A549 (cell line): ENCODE results near the gene PER1.

Source experiments
- CEBPB ChIP-seq, 2 experiments: fragments of >200 bp in 1 of 2; sonication (Bioruptor Twin) in 1 of 2; formaldehyde crosslinking in 1 of 2; IDR thresholded peaks; 2 replicates each; pipeline ENCODE4 v1.6.1; 2012 to 2016
- CHD4 ChIP-seq: fragments of 200-600 bp; sonication (generic); IDR thresholded peaks from 2 replicates; pipeline ENCODE4 v1.6.1; 2016; ENCODE audit warnings: antibody characterized with exemption, mild to moderate bottlenecking, borderline replicate concordance
- CTCF ChIP-seq: fragments of >200 bp; sonication (Bioruptor Twin); formaldehyde crosslinking; IDR thresholded peaks from 3 replicates; pipeline ENCODE4 v1.5.1; 2016
- EHMT2 ChIP-seq: fragments of 200-600 bp; sonication (generic); IDR thresholded peaks from 2 replicates; pipeline ENCODE4 v1.6.1; 2016; ENCODE audit warnings: antibody characterized with exemption, low read depth, mild to moderate bottlenecking, moderate library complexity
- EP300 ChIP-seq, 2 experiments: fragments of >200 bp; sonication (Bioruptor Twin); formaldehyde crosslinking; IDR thresholded peaks; 2 replicates in 1 of 2; 3 replicates in 1 of 2; pipeline ENCODE4 v1.6.1; 2016 to 2017
- FOSB ChIP-seq: fragments of 250-450 bp; sonication (Bioruptor Pico); IDR thresholded peaks from 2 replicates; pipeline ENCODE4 v1.5.0; 2020; ENCODE audit warnings: mild to moderate bottlenecking, moderate library complexity
- HMGXB4 ChIP-seq: fragments of 250-450 bp; sonication (Bioruptor Pico); IDR thresholded peaks from 2 replicates; pipeline ENCODE4 v1.5.0; 2021; ENCODE audit warnings: mild to moderate bottlenecking, moderate library complexity, borderline replicate concordance
- JUNB ChIP-seq: fragments of >200 bp; sonication (Bioruptor Twin); formaldehyde crosslinking; IDR thresholded peaks from 2 replicates; pipeline ENCODE4 v1.6.1; 2016
- POLR2A ChIP-seq: IDR thresholded peaks from 2 replicates; pipeline ENCODE4 v1.6.1; 2012; ENCODE audit warnings: mild to moderate bottlenecking, low read length
- RARB ChIP-seq: fragments of 250-450 bp; sonication (Bioruptor Pico); IDR thresholded peaks from 2 replicates; pipeline ENCODE4 v1.8.0; 2021; ENCODE audit warnings: mild to moderate bottlenecking, moderate library complexity
- RCOR1 ChIP-seq: fragments of 150-350 bp; IDR thresholded peaks from 2 replicates; pipeline ENCODE4 v1.6.1; 2014; ENCODE audit warnings: antibody characterized with exemption, low read length, low read depth
- REST ChIP-seq: fragments of 200-600 bp; sonication (generic); IDR thresholded peaks from 2 replicates; pipeline ENCODE4 v1.6.1; 2016; ENCODE audit warnings: antibody characterized with exemption, mild to moderate bottlenecking, moderate library complexity
- RFX5 ChIP-seq: fragments of 450-650 bp; IDR thresholded peaks from 2 replicates; pipeline ENCODE4 v1.7.1; 2014; ENCODE audit warnings: antibody characterized with exemption, mild to moderate bottlenecking, moderate library complexity
- USF2 ChIP-seq: fragments of 450-650 bp; IDR thresholded peaks from 2 replicates; pipeline ENCODE4 v1.6.1; 2014; ENCODE audit warnings: antibody characterized with exemption

GRCh38 chr17:8175795-8176196 lies 23.6 kb upstream of the PER1 start:
- no peak for TF ChIP-seq CTCF
- no peak for TF ChIP-seq FOSB
- no peak for TF ChIP-seq POLR2A
- TF ChIP-seq EP300 (IDR thresholded peaks at IDR 0.05) = no peak
- TF ChIP-seq CEBPB (IDR thresholded peaks at IDR 0.05) = no peak
- no peak for TF ChIP-seq RFX5
- TF ChIP-seq EHMT2 = no peak
- no peak for TF ChIP-seq JUNB
- no peak for TF ChIP-seq CHD4
- no peak for TF ChIP-seq USF2
- no peak for TF ChIP-seq RCOR1
- no peak for TF ChIP-seq REST
- no peak for TF ChIP-seq HMGXB4 (CRISPR knock-in tag)
- TF ChIP-seq RARB (CRISPR knock-in tag) = no peak
